ENCODE results near the gene PIM1. TPM values are rescaled to one million over a fixed set of nuclear protein-coding genes. Genes with fewer than 3 reads are reported as not detected.

Gene PIM1
- polyA plus RNA-seq, 1 donor from 2014 or later: 4.1 TPM

GRCh38 chr6:37200085-37200484 is 30.1 kb downstream of the PIM1 start:
- Histone ChIP-seq H3K9me3 (ENCODE audit: low read length) (no peaks in the 10 kb centered on the region), H3K27me3 (ENCODE audit: insufficient read depth, low read depth, low read length) (no peaks in the 10 kb centered on the region), H3K36me3 (ENCODE audit: insufficient read depth, low read length) (no peaks in the 10 kb centered on the region), H3K9me2 (ENCODE audit: insufficient read depth, low read length) (no peaks in the 10 kb centered on the region), H3K79me2 (replicated peaks; ENCODE audit: insufficient read depth, low read length) (no peaks in the 10 kb centered on the region), H2AFZ (ENCODE audit: low read depth, low read length) (no peak overlapping the region), H4K20me1 (ENCODE audit: insufficient read depth) (no peaks in the 10 kb centered on the region), H3K4me3 (ENCODE audit: low read length) (no peak overlapping the region), H3K9ac (ENCODE audit: low read length) (no peak overlapping the region), H3K27ac (ENCODE audit: low read length) (no peak overlapping the region), H3F3A (ENCODE audit: insufficient read depth, low read length, poor library complexity, severe bottlenecking) (no peaks in the 10 kb centered on the region), H3K4me2 (ENCODE audit: low read length) (no peak overlapping the region)
- TF ChIP-seq EZH2 (IDR thresholded peaks at IDR 0.05; ENCODE audit: borderline replicate concordance, insufficient read depth, low read length, poor library complexity, severe bottlenecking) (no peak), EP300 (conservative IDR thresholded peaks at IDR 0.05; ENCODE audit: poor library complexity, severe bottlenecking) (no peak), CTCF (IDR thresholded peaks at IDR 0.05; ENCODE audit: poor library complexity, severe bottlenecking) (no peak), MXI1 (conservative IDR thresholded peaks at IDR 0.05; ENCODE audit: poor library complexity, severe bottlenecking) (no peak), SMC3 (conservative IDR thresholded peaks at IDR 0.05; ENCODE audit: poor library complexity) (no peak), REST (IDR thresholded peaks at IDR 0.05; ENCODE audit: borderline replicate concordance) (no peak), POLR2AphosphoS5 (IDR thresholded peaks at IDR 0.05) (no peak)

- Histone ChIP-seq H3K27ac (ENCODE audit: low read length) (no peak overlapping the region), H3K9me2 (ENCODE audit: insufficient read depth, low read length) (no peaks in the 10 kb centered on the region), H3F3A (ENCODE audit: insufficient read depth, low read length, poor library complexity, severe bottlenecking) (no peaks in the 10 kb centered on the region), H2AFZ (ENCODE audit: low read depth, low read length) (no peak overlapping the region), H3K4me3 (ENCODE audit: low read length) (no peak overlapping the region), H3K27me3 (ENCODE audit: insufficient read depth, low read depth, low read length) (no peaks in the 10 kb centered on the region), H3K9ac (ENCODE audit: low read length) (no peak overlapping the region), H3K36me3 (ENCODE audit: insufficient read depth, low read length) (no peaks in the 10 kb centered on the region), H3K79me2 (replicated peaks; ENCODE audit: insufficient read depth, low read length) (no peaks in the 10 kb centered on the region), H3K9me3 (ENCODE audit: low read length) (no peaks in the 10 kb centered on the region), H3K4me2 (ENCODE audit: low read length) (no peak overlapping the region), H4K20me1 (ENCODE audit: insufficient read depth) (no peaks in the 10 kb centered on the region)
- TF ChIP-seq RAD21 (conservative IDR thresholded peaks at IDR 0.05) (no peak), MXI1 (conservative IDR thresholded peaks at IDR 0.05; ENCODE audit: poor library complexity, severe bottlenecking) (no peak), REST (IDR thresholded peaks at IDR 0.05; ENCODE audit: borderline replicate concordance) (no peak), TAF1 (IDR thresholded peaks at IDR 0.05; ENCODE audit: low read depth) (no peak), CTCF (IDR thresholded peaks at IDR 0.05; ENCODE audit: poor library complexity, severe bottlenecking) (no peak), SMC3 (conservative IDR thresholded peaks at IDR 0.05; ENCODE audit: poor library complexity) (no peak), EZH2 (IDR thresholded peaks at IDR 0.05; ENCODE audit: borderline replicate concordance, insufficient read depth, low read length, poor library complexity, severe bottlenecking) (no peak), EP300 (conservative IDR thresholded peaks at IDR 0.05; ENCODE audit: poor library complexity, severe bottlenecking) (no peak), POLR2AphosphoS5 (IDR thresholded peaks at IDR 0.05) (no peak)
These were observed 31.8 kb downstream of the PIM1 start for GRCh38 chr6:37201726-37202125.
